Stimulated activated CD4-positive, alpha-beta T cell treated with anti-CD3 and anti-CD28 coated beads, Interleukin-2, amount 100 ng/mL, for 48 hours (primary cell): ENCODE measurements around the gene KLRK1.
"Not testable (repeated sequence)": the region's sequence is repeated elsewhere in the genome, so short reads cannot be mapped to it uniquely, and the experiment has no call there.

Experiments used
- DNase-seq, 2 donors: peaks; one replicate each; pipeline ENCODE4 v3.0.0-alpha.2; 2020

Gene KLRK1

GRCh38 chr12:10389904-10390303, at the start of gene KLRK1:
Gene KLRK1 (minus strand): TSS chr12:10390041. CDS start chr12:10388810, 1,231 bp downstream.
- DNase-seq: no peak

GRCh38 chr12:10437601-10438000, 47.8 kb upstream of the KLRK1 start:
- DNase-seq: not testable (repeated sequence)

- not testable (repeated sequence) for DNase-seq
These were observed 46.0 kb upstream of the KLRK1 start, which contains the start of gene KLRC2 for GRCh38 chr12:10435816-10436215. Gene KLRC2 (minus strand): TSS chr12:10436010. CDS start chr12:10435986, 24 bp downstream.

- DNase-seq: not testable (repeated sequence)
These were observed 40.8 kb upstream of the KLRK1 start for GRCh38 chr12:10430623-10431022.

GRCh38 chr12:10425938-10426337, 36.1 kb upstream of the KLRK1 start:
- not testable (repeated sequence) for DNase-seq

- DNase-seq: not testable (repeated sequence)
These were observed 34.5 kb upstream of the KLRK1 start for GRCh38 chr12:10424260-10424899.

GRCh38 chr12:10422159-10422558, 32.3 kb upstream of the KLRK1 start:
- not testable (repeated sequence) for DNase-seq

- not testable (repeated sequence) for DNase-seq
These were observed 30.5 kb upstream of the KLRK1 start, which contains the start of gene KLRC3 for GRCh38 chr12:10420334-10420733. Gene KLRC3 (minus strand): TSS chr12:10420595. CDS start chr12:10420550, 45 bp downstream.

- no peak for DNase-seq
These were observed 19.6 kb upstream of the KLRK1 start, which contains the start of gene KLRC4 for GRCh38 chr12:10409392-10409791. Gene KLRC4 (minus strand): TSS chr12:10409757. CDS start chr12:10409575, 182 bp downstream.

- no peak for DNase-seq
These were observed 19.0 kb upstream of the KLRK1 start for GRCh38 chr12:10408842-10409241.

- DNase-seq: no peak
These were observed 16.9 kb upstream of the KLRK1 start for GRCh38 chr12:10406725-10407124.

GRCh38 chr12:10405294-10405693, 15.5 kb upstream of the KLRK1 start:
- DNase-seq: no peak

GRCh38 chr12:10404798-10405197, 15.0 kb upstream of the KLRK1 start:
- no peak for DNase-seq

GRCh38 chr12:10400829-10401228, 11.0 kb upstream of the KLRK1 start:
- DNase-seq: no peak

GRCh38 chr12:10398168-10398567, 8.3 kb upstream of the KLRK1 start:
- DNase-seq: no peak

GRCh38 chr12:10397296-10397695, 7.5 kb upstream of the KLRK1 start:
- no peak for DNase-seq

GRCh38 chr12:10396176-10396575, 6.3 kb upstream of the KLRK1 start:
- not testable (repeated sequence) for DNase-seq

GRCh38 chr12:10395390-10395998, 5.7 kb upstream of the KLRK1 start:
- DNase-seq: no peak

- not testable (repeated sequence) for DNase-seq
These were observed 4.8 kb upstream of the KLRK1 start for GRCh38 chr12:10394531-10395152.

- no peak for DNase-seq
These were observed 3.5 kb upstream of the KLRK1 start for GRCh38 chr12:10393291-10393690.

GRCh38 chr12:10392394-10392930, 2.6 kb upstream of the KLRK1 start:
- DNase-seq: no peak

- not testable (repeated sequence) for DNase-seq
These were observed 1.1 kb upstream of the KLRK1 start for GRCh38 chr12:10390991-10391390.

- no peak for DNase-seq
These were observed 1.0 kb downstream of the KLRK1 start for GRCh38 chr12:10388624-10389413.
